ENCODE data around the gene CYP3A5. TPM values are rescaled to one million over a fixed set of nuclear protein-coding genes. Genes with fewer than 3 reads are reported as not detected.

Gene CYP3A5
- total and polyA plus RNA-seq, 10 of the 15 experiments (the other 5 are each of a cell fraction or from before 2014, with no cell fraction given) = 0.05 to 1.3 (median 0.09) TPM; not detected in 2

DNA sequence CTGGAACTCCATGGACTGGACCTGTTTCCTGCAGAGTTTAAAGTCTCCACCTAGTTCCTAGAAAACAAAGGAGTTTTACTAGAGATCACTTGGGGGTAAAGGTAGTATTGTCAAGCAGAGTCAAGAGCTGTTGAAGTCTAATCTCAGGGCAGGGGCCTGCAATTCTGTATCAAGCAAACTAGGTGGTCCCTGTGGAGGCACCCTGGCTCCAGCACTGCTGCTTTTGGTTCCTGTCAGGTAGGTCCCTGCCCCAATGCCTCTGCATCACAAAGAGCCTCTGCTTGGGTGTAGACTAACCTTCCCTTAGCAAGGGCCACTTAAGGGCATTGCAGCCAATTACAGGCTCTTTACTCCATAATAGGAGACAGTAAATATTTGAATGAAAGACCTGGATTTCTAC lies 40.5 kb downstream of the CYP3A5 start:
- SMC1A ChIA-PET (ENCODE audit: uncharacterized antibody, unreplicated experiment) = no interaction called here
- no peak for ATAC-seq
- POLR2A ChIA-PET = no interaction called here
- no peaks in the 10 kb centered on the region for H3K79me2 ChIP-seq (ENCODE audit: control insufficient read depth, insufficient read depth, low read length)
- H3K9ac ChIP-seq (ENCODE audit: control insufficient read depth, insufficient read depth, low read length) = no peak overlapping the region
- H3K4me2 ChIP-seq (ENCODE audit: control insufficient read depth, insufficient read depth) = no peak overlapping the region
- RAD21 ChIA-PET (ENCODE audit: unreplicated experiment) = no interaction called here
- BruUV-seq (replicated peaks) = no TSS peak
- no peaks in the 10 kb centered on the region for H4K20me1 ChIP-seq (ENCODE audit: control insufficient read depth, insufficient read depth)
- no peaks in the 10 kb centered on the region for H3K36me3 ChIP-seq (ENCODE audit: control insufficient read depth in 2 of 2, insufficient read depth in 2 of 2, low read length in 1 of 2)
- intact Hi-C loops (cut with micrococcal nuclease; ENCODE audit: unreplicated experiment) (no loop called here), in situ Hi-C loops (cut with MboI) (no loop called here)
- no peak overlapping the region for H2AFZ ChIP-seq (ENCODE audit: control insufficient read depth, low read depth, low read length)
- H3K4me1 ChIP-seq (ENCODE audit: control insufficient read depth, insufficient read depth, low read length) = no peaks in the 10 kb centered on the region
- CTCF ChIA-PET = no interaction called here
- no peaks in the 10 kb centered on the region for H3K27me3 ChIP-seq (replicated peaks in 1 of 2; ENCODE audit: control insufficient read depth in 2 of 2, insufficient read depth in 2 of 2, low read length in 1 of 2)
- TF ChIP-seq FOS (IDR thresholded peaks at IDR 0.05; ENCODE audit: borderline replicate concordance, extremely low read depth, insufficient read length) (no peak), POLR2A (IDR thresholded peaks at IDR 0.05; ENCODE audit: low read depth, low read length) (no peak), CEBPB (IDR thresholded peaks at IDR 0.05; ENCODE audit: borderline replicate concordance in 1 of 2, low read depth in 2 of 2, low read length in 2 of 2) (no peak), FOXM1 (IDR thresholded peaks at IDR 0.05; ENCODE audit: low read depth, low read length) (no peak), TARDBP (IDR thresholded peaks at IDR 0.05; ENCODE audit: borderline replicate concordance) (no peak), POLR2AphosphoS2 (IDR thresholded peaks at IDR 0.05; ENCODE audit: low read depth, low read length) (no peak)
- TF ChIP-seq, protein P1, sequence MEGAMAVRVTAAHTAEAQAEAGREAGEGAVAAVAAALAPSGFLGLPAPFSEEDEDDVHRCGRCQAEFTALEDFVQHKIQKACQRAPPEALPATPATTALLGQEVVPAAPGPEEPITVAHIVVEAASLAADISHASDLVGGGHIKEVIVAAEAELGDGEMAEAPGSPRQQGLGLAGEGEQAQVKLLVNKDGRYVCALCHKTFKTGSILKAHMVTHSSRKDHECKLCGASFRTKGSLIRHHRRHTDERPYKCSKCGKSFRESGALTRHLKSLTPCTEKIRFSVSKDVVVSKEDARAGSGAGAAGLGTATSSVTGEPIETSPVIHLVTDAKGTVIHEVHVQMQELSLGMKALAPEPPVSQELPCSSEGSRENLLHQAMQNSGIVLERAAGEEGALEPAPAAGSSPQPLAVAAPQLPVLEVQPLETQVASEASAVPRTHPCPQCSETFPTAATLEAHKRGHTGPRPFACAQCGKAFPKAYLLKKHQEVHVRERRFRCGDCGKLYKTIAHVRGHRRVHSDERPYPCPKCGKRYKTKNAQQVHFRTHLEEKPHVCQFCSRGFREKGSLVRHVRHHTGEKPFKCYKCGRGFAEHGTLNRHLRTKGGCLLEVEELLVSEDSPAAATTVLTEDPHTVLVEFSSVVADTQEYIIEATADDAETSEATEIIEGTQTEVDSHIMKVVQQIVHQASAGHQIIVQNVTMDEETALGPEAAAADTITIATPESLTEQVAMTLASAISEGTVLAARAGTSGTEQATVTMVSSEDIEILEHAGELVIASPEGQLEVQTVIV (IDR thresholded peaks at IDR 0.05; ENCODE audit: borderline replicate concordance, partially characterized antibody) = no peak
- TF ChIP-seq, protein P2, sequence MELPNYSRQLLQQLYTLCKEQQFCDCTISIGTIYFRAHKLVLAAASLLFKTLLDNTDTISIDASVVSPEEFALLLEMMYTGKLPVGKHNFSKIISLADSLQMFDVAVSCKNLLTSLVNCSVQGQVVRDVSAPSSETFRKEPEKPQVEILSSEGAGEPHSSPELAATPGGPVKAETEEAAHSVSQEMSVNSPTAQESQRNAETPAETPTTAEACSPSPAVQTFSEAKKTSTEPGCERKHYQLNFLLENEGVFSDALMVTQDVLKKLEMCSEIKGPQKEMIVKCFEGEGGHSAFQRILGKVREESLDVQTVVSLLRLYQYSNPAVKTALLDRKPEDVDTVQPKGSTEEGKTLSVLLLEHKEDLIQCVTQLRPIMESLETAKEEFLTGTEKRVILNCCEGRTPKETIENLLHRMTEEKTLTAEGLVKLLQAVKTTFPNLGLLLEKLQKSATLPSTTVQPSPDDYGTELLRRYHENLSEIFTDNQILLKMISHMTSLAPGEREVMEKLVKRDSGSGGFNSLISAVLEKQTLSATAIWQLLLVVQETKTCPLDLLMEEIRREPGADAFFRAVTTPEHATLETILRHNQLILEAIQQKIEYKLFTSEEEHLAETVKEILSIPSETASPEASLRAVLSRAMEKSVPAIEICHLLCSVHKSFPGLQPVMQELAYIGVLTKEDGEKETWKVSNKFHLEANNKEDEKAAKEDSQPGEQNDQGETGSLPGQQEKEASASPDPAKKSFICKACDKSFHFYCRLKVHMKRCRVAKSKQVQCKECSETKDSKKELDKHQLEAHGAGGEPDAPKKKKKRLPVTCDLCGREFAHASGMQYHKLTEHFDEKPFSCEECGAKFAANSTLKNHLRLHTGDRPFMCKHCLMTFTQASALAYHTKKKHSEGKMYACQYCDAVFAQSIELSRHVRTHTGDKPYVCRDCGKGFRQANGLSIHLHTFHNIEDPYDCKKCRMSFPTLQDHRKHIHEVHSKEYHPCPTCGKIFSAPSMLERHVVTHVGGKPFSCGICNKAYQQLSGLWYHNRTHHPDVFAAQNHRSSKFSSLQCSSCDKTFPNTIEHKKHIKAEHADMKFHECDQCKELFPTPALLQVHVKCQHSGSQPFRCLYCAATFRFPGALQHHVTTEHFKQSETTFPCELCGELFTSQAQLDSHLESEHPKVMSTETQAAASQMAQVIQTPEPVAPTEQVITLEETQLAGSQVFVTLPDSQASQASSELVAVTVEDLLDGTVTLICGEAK (IDR thresholded peaks at IDR 0.05; ENCODE audit: borderline replicate concordance) = no peak
- FAIRE-seq = no peak
- no peaks in the 10 kb centered on the region for H3K9me3 ChIP-seq (replicated peaks; ENCODE audit: control insufficient read depth, insufficient read depth, low read length)
- DNase-seq (ENCODE audit: low read depth, low spot score) = no peak
- no peak overlapping the region for H3K4me3 ChIP-seq
- H3K27ac ChIP-seq (ENCODE audit: control insufficient read depth, insufficient read depth) = no peak overlapping the region
